Smooth muscle cell (in vitro differentiated cells): Measurements from ENCODE around the gene ZBTB33. TPM values are rescaled to one million over a fixed set of nuclear protein-coding genes. Genes with fewer than 3 reads are reported as not detected.

Experiments
- DNase-seq: peaks from one replicate; lab custom pipeline; 2025; ENCODE audit not compliant: unreplicated experiment; lab: John Stamatoyannopoulos, UW
- H2AFZ ChIP-seq: fragments of 200-600 bp; sonication (generic); 2 replicates; pipeline ENCODE4 v1.6.0; 2016; ENCODE audit warnings: antibody characterized with exemption, low read depth, mild to moderate bottlenecking
- H3F3A ChIP-seq: fragments of 200-600 bp; sonication (generic); 2 replicates; pipeline ENCODE4 v1.6.0; 2017; ENCODE audit warnings: antibody characterized with exemption, low read depth
- H3K27ac ChIP-seq: fragments of 200-600 bp; sonication (generic); 2 replicates; pipeline ENCODE4 v1.5.1; 2016; ENCODE audit warnings: low read depth, mild to moderate bottlenecking
- H3K27me3 ChIP-seq: fragments of 200-600 bp; sonication (generic); 2 replicates; pipeline ENCODE4 v1.6.1; 2016; ENCODE audit warnings: low read depth, mild to moderate bottlenecking
- H3K36me3 ChIP-seq: fragments of 200-600 bp; sonication (generic); 2 replicates; pipeline ENCODE4 v1.5.1; 2016; ENCODE audit warnings: low read depth
- H3K4me1 ChIP-seq: fragments of 200-600 bp; sonication (generic); 2 replicates; pipeline ENCODE4 v1.5.1; 2016; ENCODE audit warnings: low read depth
- H3K4me2 ChIP-seq: fragments of 200-600 bp; sonication (generic); 2 replicates; pipeline ENCODE4 v1.6.0; 2016; ENCODE audit warnings: mild to moderate bottlenecking
- H3K4me3 ChIP-seq: fragments of 200-600 bp; sonication (generic); 2 replicates; pipeline ENCODE4 v1.5.1; 2016; ENCODE audit warnings: mild to moderate bottlenecking
- H3K79me2 ChIP-seq: fragments of 200-600 bp; sonication (generic); 2 replicates; pipeline ENCODE4 v1.6.0; 2016; ENCODE audit warnings: low read depth, mild to moderate bottlenecking
- H3K9ac ChIP-seq: fragments of 200-600 bp; sonication (generic); 2 replicates; pipeline ENCODE4 v1.6.0; 2016; ENCODE audit warnings: low read depth
- H3K9me3 ChIP-seq: fragments of 200-600 bp; sonication (generic); replicated peaks from 2 replicates; pipeline ENCODE4 v1.5.1; 2016; ENCODE audit warnings: low read depth
- H4K20me1 ChIP-seq: fragments of 200-600 bp; sonication (generic); 2 replicates; pipeline ENCODE4 v1.6.0; 2016; ENCODE audit warnings: low read depth
- CTCF ChIP-seq: fragments of 200-600 bp; sonication (generic); IDR thresholded peaks from 2 replicates; pipeline ENCODE4 v1.5.1; 2017; ENCODE audit warnings: borderline replicate concordance, mild to moderate bottlenecking, antibody characterized with exemption; ENCODE audit not compliant: insufficient read depth, poor library complexity, severe bottlenecking
- WGBS: methylation state at CpG from one replicate; pipeline ENCODE4 v1.1.7; 2016; ENCODE audit warnings: low lambda C conversion rate; 5-methylcytosine and 5-hydroxymethylcytosine counted together
- polyA plus RNA-seq: library from polyadenylated mRNA; unstranded; fragments of >200 nt; fragmentation: Nextera tagmentation; extraction: Ambion mirVana; gene quantifications from 2 replicates; pipeline ENCODE4 v1.2.1, GENCODE V29; 2016
- total RNA-seq: library from RNA; depleted of rRNA; stranded (reverse); fragments of >200 nt; gene quantifications from 2 replicates; pipeline ENCODE4 v1.2.3, GENCODE V29; 2014

The ZBTB33 gene
- total and polyA plus RNA-seq, 2 experiments from 2014 or later: 6.1 to 16.9 TPM

GRCh38 chrX:120269373-120270035 is 18.9 kb downstream of the ZBTB33 start:
- Histone ChIP-seq H3K4me1 (no peaks in the 10 kb centered on the region), H3K9ac (no peak overlapping the region), H3K36me3 (no peaks in the 10 kb centered on the region), H3K4me3 (no peak overlapping the region), H4K20me1 (no peaks in the 10 kb centered on the region), H3K27ac (no peak overlapping the region), H3K9me3 (no peaks in the 10 kb centered on the region), H3K4me2 (no peak overlapping the region), H3F3A (no peaks in the 10 kb centered on the region), H3K27me3 (no peaks in the 10 kb centered on the region), H3K79me2 (no peaks in the 10 kb centered on the region), H2AFZ (no peak overlapping the region)
- TF ChIP-seq CTCF: no peak
- WGBS: 48% methylated on average over 1 of the region's 1 CpG
- no peak for DNase-seq

GRCh38 chrX:120270567-120270966 is 20.0 kb downstream of the ZBTB33 start:
- Histone ChIP-seq H3K36me3 (no peaks in the 10 kb centered on the region), H4K20me1 (no peaks in the 10 kb centered on the region), H3K9me3 (no peaks in the 10 kb centered on the region), H3K27ac (no peak overlapping the region), H3K27me3 (no peaks in the 10 kb centered on the region), H3K9ac (no peak overlapping the region), H3K79me2 (no peaks in the 10 kb centered on the region), H3F3A (no peaks in the 10 kb centered on the region), H3K4me2 (no peak overlapping the region), H3K4me3 (no peak overlapping the region), H3K4me1 (no peaks in the 10 kb centered on the region), H2AFZ (no peak overlapping the region)
- TF ChIP-seq CTCF: no peak
- 84% methylated on average over 4 of the region's 4 CpGs for WGBS
- DNase-seq: no peak

GRCh38 chrX:120271218-120271617 is 20.6 kb downstream of the ZBTB33 start:
- DNase-seq: no peak
- no peak for TF ChIP-seq CTCF
- no peak overlapping the region for H3K4me2 ChIP-seq
- no peak overlapping the region for H2AFZ ChIP-seq
- H3K79me2 ChIP-seq: no peaks in the 10 kb centered on the region
- 66% methylated on average over 2 of the region's 2 CpGs for WGBS
- H3K9me3 ChIP-seq: no peaks in the 10 kb centered on the region
- H3F3A ChIP-seq: no peaks in the 10 kb centered on the region
- no peak overlapping the region for H3K4me3 ChIP-seq
- H4K20me1 ChIP-seq: no peaks in the 10 kb centered on the region
- H3K36me3 ChIP-seq: no peaks in the 10 kb centered on the region
- no peaks in the 10 kb centered on the region for H3K4me1 ChIP-seq
- no peak overlapping the region for H3K9ac ChIP-seq
- no peaks in the 10 kb centered on the region for H3K27me3 ChIP-seq
- H3K27ac ChIP-seq: no peak overlapping the region

GRCh38 chrX:120274145-120274544 is 23.5 kb downstream of the ZBTB33 start:
- no peak overlapping the region for H3K4me2 ChIP-seq
- no peak overlapping the region for H2AFZ ChIP-seq
- H3K9me3 ChIP-seq: no peaks in the 10 kb centered on the region
- no peaks in the 10 kb centered on the region for H4K20me1 ChIP-seq
- H3K36me3 ChIP-seq: no peaks in the 10 kb centered on the region
- 61% methylated on average over 2 of the region's 2 CpGs for WGBS
- no peaks in the 10 kb centered on the region for H3K4me1 ChIP-seq
- no peak overlapping the region for H3K27ac ChIP-seq
- H3F3A ChIP-seq: no peaks in the 10 kb centered on the region
- H3K9ac ChIP-seq: no peak overlapping the region
- DNase-seq: no peak
- no peaks in the 10 kb centered on the region for H3K27me3 ChIP-seq
- no peaks in the 10 kb centered on the region for H3K79me2 ChIP-seq
- no peak overlapping the region for H3K4me3 ChIP-seq
- no peak for TF ChIP-seq CTCF
